ENCODE measurements around the gene TM4SF4.

TM4SF4 gene

GRCh38 chr3:149515249-149515648, 40.8 kb downstream of the TM4SF4 start:
- Histone ChIP-seq H3K36me3 (ENCODE audit: low read length) (no peaks in the 10 kb centered on the region), H3K27ac (ENCODE audit: low read depth, low read length) (no peak overlapping the region), H2AFZ (ENCODE audit: low read depth, low read length, severe bottlenecking) (no peak overlapping the region), H3F3A (ENCODE audit: insufficient read depth) (no peaks in the 10 kb centered on the region), H3K9ac (ENCODE audit: low read length) (no peak overlapping the region), H3K9me2 (replicated peaks; ENCODE audit: insufficient read depth, low read length) (no peaks in the 10 kb centered on the region), H4K20me1 (ENCODE audit: low read depth, low read length) (no peaks in the 10 kb centered on the region), H3K79me2 (ENCODE audit: insufficient read depth, low read length) (no peaks in the 10 kb centered on the region), H3K9me3 (ENCODE audit: insufficient read depth, low read length) (no peaks in the 10 kb centered on the region), H3K4me3 (ENCODE audit: insufficient read depth, low read length, poor library complexity, severe bottlenecking) (no peak overlapping the region), H3K27me3 (ENCODE audit: low read length) (no peaks in the 10 kb centered on the region), H3K4me2 (ENCODE audit: low read depth, low read length, poor library complexity, severe bottlenecking) (no peak overlapping the region)
- TF ChIP-seq EZH2phosphoT487 (conservative IDR thresholded peaks at IDR 0.05; ENCODE audit: low read length) (no peak), CTCF (IDR thresholded peaks at IDR 0.05; ENCODE audit: insufficient read depth, low read length, poor library complexity, severe bottlenecking) (no peak)

- no peak for TF ChIP-seq EZH2phosphoT487 (conservative IDR thresholded peaks at IDR 0.05; ENCODE audit: low read length)
- TF ChIP-seq CTCF (IDR thresholded peaks at IDR 0.05; ENCODE audit: insufficient read depth, low read length, poor library complexity, severe bottlenecking), result no peak
- H3K9me2 ChIP-seq (replicated peaks; ENCODE audit: insufficient read depth, low read length), result no peaks in the 10 kb centered on the region
- H3K27ac ChIP-seq (ENCODE audit: low read depth, low read length), result no peak overlapping the region
- no peaks in the 10 kb centered on the region for H3K9me3 ChIP-seq (ENCODE audit: insufficient read depth, low read length)
- no peak overlapping the region for H2AFZ ChIP-seq (ENCODE audit: low read depth, low read length, severe bottlenecking)
- no peaks in the 10 kb centered on the region for H3F3A ChIP-seq (ENCODE audit: insufficient read depth)
- H4K20me1 ChIP-seq (ENCODE audit: low read depth, low read length), result no peaks in the 10 kb centered on the region
- no peaks in the 10 kb centered on the region for H3K36me3 ChIP-seq (ENCODE audit: low read length)
- no peak overlapping the region for H3K4me3 ChIP-seq (ENCODE audit: insufficient read depth, low read length, poor library complexity, severe bottlenecking)
- H3K9ac ChIP-seq (ENCODE audit: low read length), result no peak overlapping the region
- no peak overlapping the region for H3K4me2 ChIP-seq (ENCODE audit: low read depth, low read length, poor library complexity, severe bottlenecking)
- H3K27me3 ChIP-seq (ENCODE audit: low read length), result no peaks in the 10 kb centered on the region
- no peaks in the 10 kb centered on the region for H3K79me2 ChIP-seq (ENCODE audit: insufficient read depth, low read length)
Observed at GRCh38 chr3:149516920-149517319, 42.4 kb downstream of the TM4SF4 start.

- Histone ChIP-seq H3F3A (ENCODE audit: insufficient read depth) (no peaks in the 10 kb centered on the region), H3K4me2 (ENCODE audit: low read depth, low read length, poor library complexity, severe bottlenecking) (no peak overlapping the region), H3K27ac (ENCODE audit: low read depth, low read length) (no peak overlapping the region), H3K9me3 (ENCODE audit: insufficient read depth, low read length) (no peaks in the 10 kb centered on the region), H3K9ac (ENCODE audit: low read length) (no peak overlapping the region), H3K27me3 (ENCODE audit: low read length) (no peaks in the 10 kb centered on the region), H2AFZ (ENCODE audit: low read depth, low read length, severe bottlenecking) (no peak overlapping the region), H4K20me1 (ENCODE audit: low read depth, low read length) (no peaks in the 10 kb centered on the region), H3K4me3 (ENCODE audit: insufficient read depth, low read length, poor library complexity, severe bottlenecking) (no peak overlapping the region), H3K36me3 (ENCODE audit: low read length) (no peaks in the 10 kb centered on the region), H3K9me2 (replicated peaks; ENCODE audit: insufficient read depth, low read length) (no peaks in the 10 kb centered on the region), H3K79me2 (ENCODE audit: insufficient read depth, low read length) (no peaks in the 10 kb centered on the region)
- TF ChIP-seq EZH2phosphoT487 (conservative IDR thresholded peaks at IDR 0.05; ENCODE audit: low read length), result no peak
Observed at GRCh38 chr3:149519912-149520311, 45.4 kb downstream of the TM4SF4 start.

- no peaks in the 10 kb centered on the region for H3K27me3 ChIP-seq (ENCODE audit: low read length)
- H3K27ac ChIP-seq (ENCODE audit: low read depth, low read length), result no peak overlapping the region
- no peak for TF ChIP-seq EZH2phosphoT487 (conservative IDR thresholded peaks at IDR 0.05; ENCODE audit: low read length)
- no peak for TF ChIP-seq CTCF (IDR thresholded peaks at IDR 0.05; ENCODE audit: insufficient read depth, low read length, poor library complexity, severe bottlenecking)
- no peaks in the 10 kb centered on the region for H3F3A ChIP-seq (ENCODE audit: insufficient read depth)
- H4K20me1 ChIP-seq (ENCODE audit: low read depth, low read length), result no peaks in the 10 kb centered on the region
- H2AFZ ChIP-seq (ENCODE audit: low read depth, low read length, severe bottlenecking), result no peak overlapping the region
- no peaks in the 10 kb centered on the region for H3K9me3 ChIP-seq (ENCODE audit: insufficient read depth, low read length)
- H3K4me3 ChIP-seq (ENCODE audit: insufficient read depth, low read length, poor library complexity, severe bottlenecking), result no peak overlapping the region
- no peak overlapping the region for H3K4me2 ChIP-seq (ENCODE audit: low read depth, low read length, poor library complexity, severe bottlenecking)
- H3K9ac ChIP-seq (ENCODE audit: low read length), result no peak overlapping the region
- H3K9me2 ChIP-seq (replicated peaks; ENCODE audit: insufficient read depth, low read length), result no peaks in the 10 kb centered on the region
- no peaks in the 10 kb centered on the region for H3K36me3 ChIP-seq (ENCODE audit: low read length)
- no peaks in the 10 kb centered on the region for H3K79me2 ChIP-seq (ENCODE audit: insufficient read depth, low read length)
Observed at GRCh38 chr3:149523512-149524299, 49.2 kb downstream of the TM4SF4 start.

Data from SU-DHL-6 (cell line).